ENCODE results near the gene MRPL11.

DNA sequence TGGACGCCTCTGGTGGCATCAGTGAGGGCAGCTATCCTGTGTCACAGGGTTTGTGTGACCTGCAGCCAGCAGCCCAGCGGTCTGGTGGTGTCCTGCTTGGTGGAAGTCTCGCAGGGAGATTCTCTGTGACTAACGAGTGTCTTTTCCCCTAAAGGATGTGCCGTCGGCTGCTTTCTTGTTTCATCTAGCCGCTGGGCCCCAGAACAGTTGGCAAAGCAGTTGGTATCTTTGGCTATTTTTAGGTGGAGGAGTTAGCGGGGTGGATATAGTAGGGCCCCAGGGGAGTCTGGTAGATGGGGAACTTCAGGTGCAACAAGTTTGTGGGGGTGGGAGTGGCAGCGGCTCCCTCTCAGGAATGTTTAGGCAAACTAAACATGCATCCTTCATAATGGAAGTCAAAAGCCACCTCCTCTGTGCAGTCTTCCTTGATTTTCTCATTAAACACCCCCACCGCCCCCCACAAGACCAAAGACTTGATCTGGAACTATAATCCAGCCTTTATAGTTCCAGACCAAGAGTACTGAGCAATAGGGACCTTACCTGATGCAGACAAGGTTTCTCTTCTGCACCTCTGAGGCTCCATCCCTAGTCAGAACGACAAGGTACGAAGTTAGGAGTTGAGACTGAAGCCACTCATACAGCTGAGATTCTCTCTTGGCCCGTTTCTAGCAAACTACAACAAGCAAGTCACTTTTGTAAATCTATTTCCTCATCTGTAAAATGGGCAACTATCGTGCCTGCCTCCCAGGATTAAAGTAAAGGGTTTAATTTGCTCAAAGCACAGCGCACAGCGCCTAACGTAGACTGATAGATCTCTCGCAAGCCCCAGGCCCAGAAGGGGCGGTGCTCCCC, 27.0 kb upstream of the MRPL11 start:
- TF ChIP-seq, protein P1, sequence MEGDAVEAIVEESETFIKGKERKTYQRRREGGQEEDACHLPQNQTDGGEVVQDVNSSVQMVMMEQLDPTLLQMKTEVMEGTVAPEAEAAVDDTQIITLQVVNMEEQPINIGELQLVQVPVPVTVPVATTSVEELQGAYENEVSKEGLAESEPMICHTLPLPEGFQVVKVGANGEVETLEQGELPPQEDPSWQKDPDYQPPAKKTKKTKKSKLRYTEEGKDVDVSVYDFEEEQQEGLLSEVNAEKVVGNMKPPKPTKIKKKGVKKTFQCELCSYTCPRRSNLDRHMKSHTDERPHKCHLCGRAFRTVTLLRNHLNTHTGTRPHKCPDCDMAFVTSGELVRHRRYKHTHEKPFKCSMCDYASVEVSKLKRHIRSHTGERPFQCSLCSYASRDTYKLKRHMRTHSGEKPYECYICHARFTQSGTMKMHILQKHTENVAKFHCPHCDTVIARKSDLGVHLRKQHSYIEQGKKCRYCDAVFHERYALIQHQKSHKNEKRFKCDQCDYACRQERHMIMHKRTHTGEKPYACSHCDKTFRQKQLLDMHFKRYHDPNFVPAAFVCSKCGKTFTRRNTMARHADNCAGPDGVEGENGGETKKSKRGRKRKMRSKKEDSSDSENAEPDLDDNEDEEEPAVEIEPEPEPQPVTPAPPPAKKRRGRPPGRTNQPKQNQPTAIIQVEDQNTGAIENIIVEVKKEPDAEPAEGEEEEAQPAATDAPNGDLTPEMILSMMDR (IDR thresholded peaks at IDR 0.05; ENCODE audit: low read depth, low read length), result no peak
- no peak for TF ChIP-seq EZH2phosphoT487 (IDR thresholded peaks at IDR 0.05; ENCODE audit: low read depth)
